HG03575 (cell line): Measurements from ENCODE around the gene CFAP77.

Source experiments
- ATAC-seq: cut with Tn5 transposase; IDR thresholded peaks from one replicate; pipeline ENCODE4 v1.9.1; 2021; ENCODE audit not compliant: unreplicated experiment, insufficient number of reproducible peaks, low FRiP score; ENCODE audit errors: extremely low read depth

Gene CFAP77

GRCh38 chr9:132507670-132508469 lies 97.9 kb downstream of the CFAP77 start:
- no peak for ATAC-seq

- no peak for ATAC-seq
These were observed 100.2 kb downstream of the CFAP77 start for GRCh38 chr9:132509928-132510874.

- no peak for ATAC-seq
These were observed 101.4 kb downstream of the CFAP77 start for GRCh38 chr9:132511191-132511999.

- ATAC-seq: no peak
These were observed 103.4 kb downstream of the CFAP77 start for GRCh38 chr9:132513416-132513815.

- no peak for ATAC-seq
These were observed 104.2 kb downstream of the CFAP77 start for GRCh38 chr9:132514011-132514744.

GRCh38 chr9:132514821-132515220 lies 104.8 kb downstream of the CFAP77 start:
- ATAC-seq: no peak

- ATAC-seq: no peak
These were observed 106.3 kb downstream of the CFAP77 start for GRCh38 chr9:132516301-132516700.

GRCh38 chr9:132516911-132517310 lies 106.9 kb downstream of the CFAP77 start:
- ATAC-seq: no peak

GRCh38 chr9:132517815-132518550 lies 108.0 kb downstream of the CFAP77 start:
- no peak for ATAC-seq

GRCh38 chr9:132518626-132519025 lies 108.6 kb downstream of the CFAP77 start:
- ATAC-seq: no peak

GRCh38 chr9:132519033-132519432 lies 109.0 kb downstream of the CFAP77 start:
- no peak for ATAC-seq

- ATAC-seq: no peak
These were observed 110.6 kb downstream of the CFAP77 start for GRCh38 chr9:132520612-132521011.

- ATAC-seq: no peak
These were observed 115.5 kb downstream of the CFAP77 start for GRCh38 chr9:132525308-132526023.

- ATAC-seq: no peak
These were observed 121.2 kb downstream of the CFAP77 start for GRCh38 chr9:132531195-132531594.

- ATAC-seq: no peak
These were observed 121.9 kb downstream of the CFAP77 start for GRCh38 chr9:132531710-132532570.

GRCh38 chr9:132534832-132535231 lies 124.8 kb downstream of the CFAP77 start:
- no peak for ATAC-seq
